NK-92 (cell line): ENCODE measurements around the gene PEX14.
"Not testable (repeated sequence)": the region's sequence is repeated elsewhere in the genome, so short reads cannot be mapped to it uniquely, and the experiment has no call there.

Source experiments
- DNase-seq: peaks from one replicate; lab custom pipeline; 2025; ENCODE audit not compliant: unreplicated experiment; lab: John Stamatoyannopoulos, UW

The PEX14 gene

DNA sequence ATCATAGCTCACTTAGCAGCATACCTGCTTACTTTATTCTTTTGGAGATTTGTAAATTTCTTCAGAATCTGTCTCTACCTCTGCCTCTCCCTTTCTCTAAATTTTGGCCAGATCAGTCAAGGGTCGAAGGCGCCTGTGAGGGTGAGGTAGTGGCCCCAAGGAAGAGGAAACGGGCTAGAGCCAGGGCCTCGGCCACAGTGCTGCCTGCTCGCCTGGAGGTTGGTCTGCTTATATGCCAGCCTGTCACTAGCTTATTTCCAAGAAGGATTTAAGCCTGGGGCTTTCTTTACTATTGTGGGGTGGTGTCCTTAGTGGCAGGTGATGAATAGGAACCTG is 19.6 kb downstream of the PEX14 start:
- no peak for DNase-seq

DNA sequence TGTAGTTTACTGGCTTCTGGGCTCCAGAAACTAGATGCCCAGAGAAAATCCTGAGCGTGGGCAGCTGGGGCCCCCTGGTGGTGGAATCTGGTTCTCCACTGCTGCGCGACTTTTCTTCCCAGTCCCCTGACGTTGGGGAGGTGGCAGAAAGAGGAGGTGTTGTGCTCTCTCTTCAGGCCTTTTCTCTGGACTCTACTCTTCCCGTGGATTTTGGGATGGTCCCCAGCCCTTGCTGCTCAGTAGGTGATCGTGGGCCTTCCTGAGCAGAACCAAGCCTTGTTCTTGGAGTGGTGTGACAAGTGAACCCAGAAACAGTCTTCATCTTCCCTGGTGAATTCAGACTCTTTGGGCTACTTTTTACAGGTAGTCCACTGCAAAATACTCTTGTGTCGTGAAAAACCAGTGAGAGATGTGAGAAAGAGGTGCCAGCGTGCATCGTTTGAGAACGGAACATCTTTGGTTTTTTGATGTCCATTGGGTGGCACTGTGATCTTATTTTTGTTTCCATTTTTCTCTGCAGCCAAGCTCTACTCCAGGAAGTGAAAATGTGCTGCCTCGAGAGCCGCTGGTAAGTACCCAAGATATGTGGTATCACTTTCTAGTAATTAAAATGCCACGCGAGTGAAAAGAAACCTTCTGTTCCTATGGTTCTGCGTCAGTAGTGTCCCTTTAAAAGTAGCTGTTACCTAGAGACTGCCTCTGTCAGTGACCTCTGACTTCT is 20.2 kb downstream of the PEX14 start:
- DNase-seq, result no peak

DNA sequence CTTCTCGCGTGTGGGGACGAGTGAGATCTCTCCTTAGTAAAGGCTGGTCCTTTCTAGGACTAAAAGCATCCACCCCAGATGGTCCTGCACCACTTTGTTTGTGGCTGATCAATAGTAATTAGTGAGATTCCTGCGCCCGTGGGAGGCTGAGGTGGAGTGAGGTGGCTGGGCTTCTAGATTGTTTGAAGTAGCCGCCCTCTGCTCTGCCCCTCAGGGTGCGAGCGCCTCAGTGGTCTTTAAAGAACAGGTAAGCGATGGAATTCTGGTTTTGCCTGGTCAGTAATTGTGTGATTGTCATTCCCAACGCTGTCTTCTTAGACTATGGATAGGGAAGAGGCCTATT is 20.7 kb downstream of the PEX14 start:
- DNase-seq, result no peak

DNA sequence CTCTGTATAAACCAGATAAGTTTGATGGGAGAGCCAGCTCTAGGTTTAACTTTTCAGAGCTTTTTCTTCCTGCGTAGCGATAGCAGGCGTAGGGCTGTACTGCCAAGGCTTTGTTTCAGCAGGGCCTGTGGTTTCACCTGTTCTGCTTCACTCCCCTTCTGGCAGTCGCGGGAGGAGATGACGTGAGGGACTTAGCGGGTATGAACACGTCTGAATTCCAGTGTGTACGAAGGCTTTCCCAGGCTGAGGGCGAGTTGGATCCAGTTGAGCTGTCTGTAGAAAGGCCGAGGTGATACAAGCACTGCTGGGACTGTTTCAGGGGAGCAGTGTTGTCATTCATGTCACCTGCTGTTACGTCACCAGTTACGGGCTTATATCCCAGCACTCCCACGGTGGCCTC is 21.2 kb downstream of the PEX14 start:
- DNase-seq, result no peak

DNA sequence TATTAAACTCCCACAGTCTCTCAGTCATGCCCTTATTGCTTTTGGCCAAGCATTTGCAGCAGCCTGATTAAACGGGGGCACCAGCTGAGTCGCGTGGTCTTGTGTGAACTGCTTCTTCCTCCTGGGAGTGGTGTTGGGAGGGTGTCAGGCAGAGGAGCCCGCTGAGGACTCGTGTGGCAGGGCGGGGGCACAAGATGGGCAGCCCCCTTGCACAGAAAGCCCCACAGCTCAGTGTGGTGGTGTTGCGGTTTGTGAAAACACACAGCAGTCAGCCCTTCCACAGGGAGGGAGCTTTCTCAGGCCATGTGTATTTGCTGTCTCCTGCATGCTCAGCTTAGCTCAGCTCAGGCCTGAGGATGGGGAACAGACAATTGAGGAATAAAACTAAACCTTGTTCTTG is 22.4 kb downstream of the PEX14 start:
- no peak for DNase-seq

DNA sequence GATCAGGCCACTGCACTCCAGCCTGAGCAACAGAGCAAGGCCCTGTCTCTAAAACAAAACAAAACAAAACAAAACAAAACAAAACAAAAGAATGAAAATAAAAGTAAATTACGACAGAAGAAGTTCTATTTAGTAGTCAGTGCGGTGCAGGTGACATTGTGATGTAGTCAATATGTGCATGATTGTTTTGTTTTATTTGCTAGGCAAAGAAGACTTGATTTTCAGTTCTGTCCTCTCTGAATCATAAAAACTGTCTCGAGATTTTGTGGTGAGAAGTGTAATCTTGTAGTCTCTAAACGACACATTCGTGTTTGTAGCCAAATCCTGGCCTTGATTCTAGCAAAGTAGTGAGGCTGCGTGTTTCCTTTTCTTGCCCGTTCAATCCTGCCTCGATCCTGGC is 23.5 kb downstream of the PEX14 start:
- DNase-seq, result no peak

DNA sequence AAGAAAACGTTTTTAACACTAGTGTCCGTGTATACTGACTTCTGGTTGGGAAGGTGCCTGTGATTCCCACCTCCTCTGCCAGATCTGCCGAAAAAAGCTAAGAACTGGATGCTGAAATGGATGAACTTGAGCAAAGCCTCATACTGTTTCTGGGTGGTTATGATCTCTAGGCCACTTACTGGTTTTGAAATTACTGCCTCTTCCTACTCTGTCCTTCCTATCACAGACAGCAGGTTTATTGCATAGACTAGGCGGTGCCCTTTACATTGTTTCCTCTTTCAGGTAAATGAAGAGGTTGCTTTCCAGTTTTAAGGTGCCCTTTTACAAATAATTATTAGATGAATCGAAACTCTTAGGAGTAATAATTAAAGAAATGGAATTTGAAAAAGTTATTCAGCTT is 27.5 kb downstream of the PEX14 start:
- no peak for DNase-seq

DNA sequence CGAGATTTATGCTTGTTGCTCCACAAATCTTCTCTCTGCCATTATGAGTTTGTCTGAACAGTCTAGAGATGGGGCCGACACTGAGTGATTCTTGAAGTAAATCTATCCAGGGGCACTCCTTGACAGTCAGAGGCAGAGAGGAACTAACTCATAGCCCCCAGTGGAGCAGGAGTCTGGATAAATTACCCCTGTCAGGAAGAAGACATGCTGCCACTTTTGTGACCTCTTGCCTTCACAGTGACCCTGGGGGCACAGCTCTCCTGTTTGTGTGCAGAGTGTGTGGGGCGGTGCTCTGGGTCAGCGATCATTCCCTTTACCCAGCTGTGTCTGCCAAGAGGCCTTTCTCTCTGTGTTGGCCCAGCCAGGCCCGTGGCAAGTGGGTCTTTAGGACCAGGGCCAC is 29.5 kb downstream of the PEX14 start:
- no peak for DNase-seq

DNA sequence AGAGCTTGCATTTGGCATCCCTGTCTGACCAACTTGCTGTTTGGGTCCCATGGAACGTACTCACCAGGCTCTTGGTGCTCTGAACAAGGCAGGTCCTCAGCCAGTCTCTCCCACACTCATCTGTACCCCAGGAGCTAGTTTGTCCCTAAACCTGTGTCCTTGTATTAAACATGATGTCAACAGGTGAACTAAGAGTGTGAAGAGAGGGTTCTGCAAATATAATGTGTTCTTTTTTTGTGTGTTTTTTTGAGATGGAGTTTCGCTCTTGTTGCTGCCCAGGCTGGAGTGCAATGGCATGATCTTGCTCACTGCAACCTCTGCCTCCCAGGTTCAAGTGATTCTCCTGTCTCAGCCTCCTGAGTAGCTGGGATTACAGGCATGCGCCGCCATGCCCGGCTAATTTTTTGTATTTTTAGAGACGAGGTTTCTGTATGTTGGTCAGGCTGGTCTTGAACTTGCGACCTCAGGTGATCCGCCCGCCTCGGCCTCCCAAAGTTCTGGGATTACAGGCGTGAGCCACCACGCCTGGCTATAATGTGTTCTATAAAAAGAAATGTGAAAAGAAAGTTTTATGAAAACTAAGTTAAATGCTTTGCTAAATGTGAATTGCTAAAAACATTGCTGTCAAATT is 31.4 kb downstream of the PEX14 start:
- not testable (repeated sequence) for DNase-seq

DNA sequence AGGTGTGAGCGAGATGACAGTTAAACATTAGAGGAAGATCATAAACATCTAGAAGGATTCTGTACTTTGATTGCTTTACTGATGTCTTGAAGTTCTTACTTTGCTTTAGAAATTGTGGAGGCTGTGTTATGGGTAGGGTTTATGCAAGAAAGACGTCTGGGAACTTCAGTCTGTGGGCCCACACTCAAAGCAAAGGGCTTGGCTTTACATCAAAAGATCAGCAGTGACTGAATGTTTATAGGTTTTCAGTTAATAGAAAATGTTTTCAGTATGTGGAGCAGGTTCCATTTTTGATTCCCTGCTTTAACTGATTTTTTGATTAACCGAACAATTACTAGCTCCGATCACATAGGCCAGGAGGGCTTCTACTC is 31.9 kb downstream of the PEX14 start:
- DNase-seq, result no peak

DNA sequence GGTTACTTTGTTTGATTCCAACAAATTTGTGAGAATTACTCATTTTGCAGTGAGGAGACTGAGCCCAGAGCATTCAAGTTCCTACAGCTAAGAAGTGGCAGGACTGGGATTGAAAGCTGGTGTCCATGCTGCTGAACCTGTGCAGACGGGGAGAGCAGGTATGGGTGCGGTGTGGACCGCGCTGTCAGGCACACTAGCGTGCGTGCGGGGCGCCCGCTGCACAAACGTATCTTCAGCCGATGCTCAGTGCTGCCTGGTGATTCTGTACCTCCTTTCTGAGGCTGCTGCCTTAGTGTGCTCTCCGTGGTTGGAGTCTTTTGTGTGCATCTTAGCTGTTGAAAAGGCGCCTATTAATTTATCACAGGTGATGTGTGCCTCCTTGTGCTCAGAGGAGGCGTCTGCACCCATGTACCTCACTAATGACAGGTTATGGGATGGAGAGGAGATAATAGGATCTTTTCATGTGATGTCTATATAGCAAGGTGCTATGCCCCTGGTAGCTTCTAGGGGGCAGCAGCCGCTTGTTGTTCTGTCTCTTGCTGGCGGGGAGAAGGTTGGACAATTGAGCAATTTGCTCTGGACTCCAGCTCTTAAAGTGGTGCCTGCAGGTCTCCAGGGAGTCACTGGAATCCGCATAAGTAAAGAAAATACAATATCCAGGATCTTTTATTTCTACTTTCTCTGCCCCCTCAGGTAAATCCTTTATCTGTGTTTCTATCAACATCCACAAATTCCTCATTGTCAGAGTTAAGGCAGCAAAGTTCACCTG is 32.5 kb downstream of the PEX14 start:
- no peak for DNase-seq

DNA sequence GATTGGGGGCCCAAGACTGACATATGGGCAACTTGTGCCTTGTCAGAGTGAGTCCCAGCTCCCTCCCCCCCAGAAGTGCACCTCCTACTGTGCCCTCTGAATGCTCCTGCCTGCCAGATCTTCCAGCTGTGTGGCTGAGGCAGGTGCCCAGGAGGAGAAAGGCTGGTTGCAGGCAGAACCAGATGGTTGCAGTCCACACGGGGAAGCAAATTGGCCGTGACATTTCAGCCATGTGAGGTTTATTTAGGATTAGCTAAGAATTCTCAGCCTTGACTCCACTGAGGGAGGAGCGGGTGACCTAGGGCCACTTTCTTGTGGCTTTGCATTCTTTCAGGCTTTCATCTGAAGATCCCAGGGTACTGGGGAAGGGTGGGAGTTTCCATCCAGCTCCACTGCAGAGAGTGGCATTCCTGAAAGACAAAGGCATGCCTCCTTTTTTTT is 33.8 kb downstream of the PEX14 start:
- no peak for DNase-seq

DNA sequence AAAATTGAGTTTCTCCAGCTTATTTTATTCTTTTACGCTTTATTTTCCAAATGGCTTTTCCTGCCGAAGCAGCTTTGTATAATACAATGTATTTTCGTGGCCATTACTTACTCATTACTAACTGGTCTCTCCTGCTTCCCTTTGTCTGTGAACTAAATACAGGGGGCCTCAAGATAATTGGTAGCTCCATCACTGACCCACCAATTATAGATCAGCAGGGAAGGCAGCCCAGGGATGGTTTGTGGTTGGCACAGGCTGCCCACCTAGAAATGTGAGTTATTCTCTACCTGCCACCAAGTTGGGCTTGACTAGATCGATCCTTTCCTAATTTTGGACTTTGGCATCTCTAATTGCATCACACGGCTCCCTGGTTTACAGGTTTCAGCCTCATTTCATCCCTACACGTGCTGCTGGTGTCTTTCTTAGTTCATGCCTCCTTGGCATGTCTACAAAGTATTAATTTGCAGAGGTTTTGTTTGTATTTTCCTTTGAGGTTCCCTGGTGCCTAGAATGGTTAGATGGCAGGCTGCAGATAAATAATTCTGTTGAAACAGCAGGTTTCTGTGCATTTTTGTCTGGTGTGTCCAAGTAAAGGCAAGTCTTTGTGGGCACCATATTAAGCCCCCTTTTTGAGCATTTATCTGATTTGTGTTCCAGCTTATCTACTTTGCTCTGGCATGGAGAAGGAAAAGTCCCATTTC is 35.2 kb downstream of the PEX14 start:
- DNase-seq, result no peak

DNA sequence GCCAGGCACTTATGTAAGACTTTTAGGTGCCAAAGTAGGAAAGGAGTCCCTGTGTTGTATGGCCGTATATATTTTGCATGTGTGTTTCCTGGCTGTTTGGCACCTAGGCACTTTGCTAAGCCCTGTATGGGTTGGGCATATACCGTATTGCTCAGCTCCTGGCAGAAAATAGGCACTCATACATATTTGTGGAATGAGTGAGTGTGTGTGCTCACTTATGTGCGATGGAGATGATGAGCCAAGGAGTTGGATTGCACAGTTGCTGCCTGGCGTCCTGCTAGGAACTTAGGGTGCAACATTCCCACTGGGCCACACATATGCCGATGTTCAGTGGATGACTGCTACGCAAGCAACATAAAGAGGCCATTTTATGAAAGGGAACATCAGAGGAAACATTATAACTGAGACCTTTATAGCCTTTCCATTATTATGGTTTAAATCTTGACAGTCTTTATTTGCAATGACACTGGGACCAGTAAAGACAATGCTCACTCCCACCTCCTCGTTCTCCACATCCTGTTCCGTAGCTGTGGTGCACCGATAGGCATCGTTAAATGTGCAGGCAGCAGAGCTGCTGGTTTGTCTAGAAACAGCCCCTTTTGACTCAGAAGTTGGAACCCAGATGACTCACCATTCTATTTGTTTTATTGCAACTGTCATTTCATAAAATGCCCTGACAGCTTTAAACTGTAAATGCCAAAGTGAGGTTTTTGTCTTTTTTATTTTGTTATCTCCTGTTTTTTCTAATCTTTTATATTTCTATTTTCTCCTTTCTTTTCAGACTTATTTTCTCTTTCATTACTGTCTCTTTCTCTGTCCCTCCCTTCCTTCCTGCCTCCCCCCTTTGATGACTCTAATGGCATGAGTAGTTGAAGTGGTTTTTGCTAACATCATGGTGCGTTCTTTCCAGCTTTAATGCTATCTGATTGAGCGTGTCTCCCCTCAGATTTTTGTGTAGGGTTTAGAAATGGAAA is 36.1 kb downstream of the PEX14 start:
- DNase-seq, result no peak

DNA sequence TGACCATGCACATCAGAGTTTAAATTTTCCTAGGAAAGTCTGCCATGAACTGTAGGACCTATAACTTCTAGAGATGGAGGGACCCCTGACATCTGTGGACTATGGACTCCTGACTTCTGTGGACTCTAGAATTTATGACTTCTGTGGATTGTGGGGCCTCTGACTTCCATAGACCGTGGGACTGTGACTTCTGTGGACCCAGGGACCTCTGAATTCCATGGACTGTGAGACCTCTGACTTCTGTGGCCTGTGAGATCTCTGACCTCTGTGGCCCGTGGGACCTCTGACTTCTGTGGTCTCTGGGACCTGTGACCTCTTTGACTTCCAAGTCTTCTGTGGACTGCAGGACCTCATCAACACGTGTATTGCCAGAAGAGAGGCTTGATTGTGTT is 36.7 kb downstream of the PEX14 start:
- no peak for DNase-seq

DNA sequence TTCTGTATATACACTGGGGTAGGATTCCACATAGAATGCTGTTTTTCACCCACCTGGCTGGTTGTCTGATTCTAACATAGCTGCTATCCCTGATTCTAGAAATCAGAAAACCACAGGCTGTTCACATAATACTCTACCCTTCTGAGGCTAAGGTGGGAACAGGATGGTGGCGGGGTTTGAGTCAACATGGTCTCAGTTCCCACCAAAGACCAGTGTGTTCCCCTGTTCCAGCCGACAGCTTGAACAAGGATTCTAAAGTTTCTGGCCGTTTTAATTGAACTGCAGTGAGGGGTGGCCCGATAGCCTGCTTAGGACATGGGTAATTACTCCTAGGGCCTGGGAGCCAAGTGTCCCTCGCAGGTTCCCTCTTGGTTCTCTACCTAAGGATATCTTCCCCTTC is 38.4 kb downstream of the PEX14 start:
- DNase-seq, result no peak

DNA sequence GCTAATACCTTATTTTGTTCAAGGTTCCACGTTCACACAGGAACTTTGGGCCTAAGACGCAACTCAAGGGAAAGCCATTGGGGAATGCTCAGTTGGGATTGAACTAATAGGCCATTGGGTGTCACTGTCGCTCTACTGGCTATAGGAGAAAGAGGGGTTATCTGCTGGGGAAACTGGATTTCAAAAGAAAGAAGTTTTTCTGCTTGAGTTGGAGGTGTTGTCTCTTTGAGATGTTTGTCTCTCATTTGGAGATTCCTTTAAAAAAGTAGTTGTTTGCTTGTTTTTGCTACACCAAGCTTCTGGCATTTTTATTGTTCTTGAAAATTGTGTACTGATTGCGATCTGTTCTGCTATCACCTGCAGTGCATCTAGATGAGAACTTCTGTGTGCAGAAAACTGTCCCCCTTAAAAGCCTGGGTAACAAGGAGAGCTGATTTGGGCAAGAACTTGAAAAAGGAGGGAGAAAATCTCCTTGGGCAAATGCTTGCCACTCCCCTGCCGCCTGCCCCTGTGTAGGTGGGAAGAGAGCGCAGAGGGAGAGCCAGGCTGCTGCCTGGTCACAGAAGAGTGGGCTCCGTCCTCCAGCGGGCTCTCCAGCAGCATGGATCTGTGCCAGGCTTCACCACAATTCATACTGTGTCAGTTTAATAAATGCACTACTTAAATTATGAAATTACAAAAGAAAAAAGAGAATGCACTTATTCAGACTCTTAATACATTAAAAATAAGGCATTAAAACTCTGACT is 39.9 kb downstream of the PEX14 start:
- no peak for DNase-seq

DNA sequence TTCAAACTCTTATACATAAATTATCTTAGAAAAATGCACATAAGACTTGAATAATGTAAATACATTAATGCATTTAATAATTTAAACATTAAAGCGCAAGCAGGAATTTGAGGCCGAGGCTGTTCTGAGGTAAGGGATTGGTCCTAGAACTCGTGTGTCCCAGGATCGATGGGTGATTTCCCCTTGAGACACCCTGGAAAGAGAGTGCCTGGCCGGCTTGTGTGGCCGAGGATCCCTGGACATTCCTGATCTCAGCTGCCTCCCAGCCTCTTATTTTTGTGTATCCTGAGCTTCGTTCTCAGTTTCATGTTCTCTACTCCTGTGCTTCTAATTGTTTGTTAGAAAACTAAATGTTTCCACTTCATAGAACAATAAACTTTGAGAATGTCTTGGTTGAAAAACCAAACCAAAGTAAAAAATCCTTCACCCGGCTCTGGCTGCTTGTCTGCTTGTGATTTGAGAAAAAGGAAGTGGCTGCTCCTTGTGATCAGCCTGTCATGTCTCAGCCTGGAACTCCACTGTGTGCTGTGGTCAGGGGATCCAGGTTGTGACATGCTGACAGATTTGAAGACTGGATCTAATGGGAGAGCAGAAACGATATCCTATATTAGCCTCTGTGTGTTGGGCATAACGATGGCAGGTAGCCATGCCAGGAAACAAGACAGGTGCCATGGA is 40.7 kb downstream of the PEX14 start:
- no peak for DNase-seq

DNA sequence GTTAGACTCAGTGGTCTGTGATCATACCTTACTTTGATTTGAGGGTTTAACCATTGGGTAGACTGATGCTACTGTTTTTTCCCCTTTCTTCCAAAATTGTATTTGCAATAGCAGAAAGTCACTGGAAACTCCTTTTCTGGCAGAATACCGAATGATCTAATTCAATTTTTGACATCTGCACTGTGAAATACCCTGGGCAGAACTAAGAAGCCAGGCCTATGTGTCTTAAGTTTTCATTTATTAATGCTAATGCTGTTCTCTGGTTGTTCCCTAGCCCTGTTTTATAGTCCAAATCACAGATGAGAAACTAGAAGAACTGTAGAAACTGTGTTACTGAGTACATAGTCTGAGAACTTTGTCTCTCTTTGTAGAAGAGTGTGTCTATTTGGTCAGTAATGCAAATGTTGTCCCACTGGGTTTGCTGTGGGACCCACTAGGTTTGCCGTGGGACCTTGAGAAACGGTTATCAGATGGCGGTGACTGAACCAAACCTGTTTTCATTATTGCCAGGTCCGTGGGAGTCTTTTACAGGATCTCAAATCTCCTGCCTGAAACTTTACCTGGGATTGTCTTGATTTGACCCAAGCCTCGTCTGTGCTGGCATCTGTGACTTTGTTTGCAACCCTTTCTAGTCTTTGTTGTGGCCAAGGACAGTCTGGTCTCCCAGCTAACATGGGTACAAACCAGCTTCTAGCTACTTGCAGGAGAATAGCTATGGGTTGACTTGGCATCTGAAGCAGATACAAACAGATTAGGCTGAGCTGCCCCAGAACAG is 41.4 kb downstream of the PEX14 start:
- no peak for DNase-seq
